Measurements from ENCODE around the gene ANKRD31. TPM values are rescaled to one million over a fixed set of nuclear protein-coding genes. Genes with fewer than 3 reads are reported as not detected.

ANKRD31 gene
- total and polyA plus RNA-seq, 11 donors, result 0.04 to 0.17 (median 0.09) TPM; not detected in 5

- Histone ChIP-seq H3K27ac (no peak overlapping the region), H3K9me3 (no peaks in the 10 kb centered on the region), H3K27me3 (no peaks in the 10 kb centered on the region), H3K4me1 (no peaks in the 10 kb centered on the region), H3K36me3 (no peaks in the 10 kb centered on the region), H3K4me3 (no peak overlapping the region)
- intact Hi-C loops (cut with DNase I), result no loop called here
- TF ChIP-seq POLR2A (IDR thresholded peaks at IDR 0.05), result no peak
- TF ChIP-seq, protein P1, sequence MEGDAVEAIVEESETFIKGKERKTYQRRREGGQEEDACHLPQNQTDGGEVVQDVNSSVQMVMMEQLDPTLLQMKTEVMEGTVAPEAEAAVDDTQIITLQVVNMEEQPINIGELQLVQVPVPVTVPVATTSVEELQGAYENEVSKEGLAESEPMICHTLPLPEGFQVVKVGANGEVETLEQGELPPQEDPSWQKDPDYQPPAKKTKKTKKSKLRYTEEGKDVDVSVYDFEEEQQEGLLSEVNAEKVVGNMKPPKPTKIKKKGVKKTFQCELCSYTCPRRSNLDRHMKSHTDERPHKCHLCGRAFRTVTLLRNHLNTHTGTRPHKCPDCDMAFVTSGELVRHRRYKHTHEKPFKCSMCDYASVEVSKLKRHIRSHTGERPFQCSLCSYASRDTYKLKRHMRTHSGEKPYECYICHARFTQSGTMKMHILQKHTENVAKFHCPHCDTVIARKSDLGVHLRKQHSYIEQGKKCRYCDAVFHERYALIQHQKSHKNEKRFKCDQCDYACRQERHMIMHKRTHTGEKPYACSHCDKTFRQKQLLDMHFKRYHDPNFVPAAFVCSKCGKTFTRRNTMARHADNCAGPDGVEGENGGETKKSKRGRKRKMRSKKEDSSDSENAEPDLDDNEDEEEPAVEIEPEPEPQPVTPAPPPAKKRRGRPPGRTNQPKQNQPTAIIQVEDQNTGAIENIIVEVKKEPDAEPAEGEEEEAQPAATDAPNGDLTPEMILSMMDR (IDR thresholded peaks at IDR 0.05), result no peak
- ATAC-seq, result no peak
- DNase-seq, result no peak
- WGBS, 4 donors, result 85 to 88% (median 85%) methylated on average over 2 of the region's 2 CpGs
Observed at GRCh38 chr5:75062925-75063531, 173.7 kb downstream of the ANKRD31 start.

- no peaks in the 10 kb centered on the region for H3K36me3 ChIP-seq
- intact Hi-C loops (cut with DNase I), result loop anchor here in 7 of 10 donors (10.0 kb wide), 4 partner anchors 175 to 375 kb away; partner anchors contain the start of genes ANKRD31 (in 5 of the 7), HEXB (in 1 of the 7) and HMGCR (in 1 of the 7)
- H3K4me1 ChIP-seq, result peaks cover 0 to 6% (median 0%) of the 10 kb centered on the region in 12 donors
- no peak overlapping the region for H3K4me3 ChIP-seq
- no peak overlapping the region for H3K27ac ChIP-seq
- 76 to 86% (median 83%) methylated on average over 4 of the region's 4 CpGs for WGBS, 4 donors
- peaks cover 0 to 2% (median 0%) of the 10 kb centered on the region in 9 donors for H3K27me3 ChIP-seq
- ATAC-seq, result no peak
- DNase-seq, result no peak
- H3K9me3 ChIP-seq, result no peaks in the 10 kb centered on the region
- TF ChIP-seq POLR2A (IDR thresholded peaks at IDR 0.05), result no peak
- TF ChIP-seq, protein P1 (IDR thresholded peaks at IDR 0.05), result no peak
Observed at GRCh38 chr5:75059912-75060545, 176.6 kb downstream of the ANKRD31 start.

GRCh38 chr5:75058986-75059535, 177.6 kb downstream of the ANKRD31 start:
- H3K4me1 ChIP-seq, result peaks cover 0 to 14% (median 5%) of the 10 kb centered on the region in 12 donors
- ATAC-seq (no peak), DNase-seq (no peak)
- H3K9me3 ChIP-seq, result no peaks in the 10 kb centered on the region
- no peaks in the 10 kb centered on the region for H3K36me3 ChIP-seq
- peaks cover 0 to 11% (median 0%) of the 10 kb centered on the region in 9 donors for H3K27me3 ChIP-seq
- intact Hi-C loops (cut with DNase I), result loop anchor here in 7 of 10 donors (10.0 kb wide), 4 partner anchors 176 to 374 kb away; partner anchors contain the start of genes ANKRD31 (in 5 of the 7), HEXB (in 1 of the 7) and HMGCR (in 1 of the 7)
- H3K4me3 ChIP-seq, result no peak overlapping the region
- H3K27ac ChIP-seq, result no peak overlapping the region
- TF ChIP-seq, protein P1 (IDR thresholded peaks at IDR 0.05), result no peak
- WGBS, 4 donors, result 85 to 88% (median 87%) methylated on average over 3 of the region's 3 CpGs

DNA sequence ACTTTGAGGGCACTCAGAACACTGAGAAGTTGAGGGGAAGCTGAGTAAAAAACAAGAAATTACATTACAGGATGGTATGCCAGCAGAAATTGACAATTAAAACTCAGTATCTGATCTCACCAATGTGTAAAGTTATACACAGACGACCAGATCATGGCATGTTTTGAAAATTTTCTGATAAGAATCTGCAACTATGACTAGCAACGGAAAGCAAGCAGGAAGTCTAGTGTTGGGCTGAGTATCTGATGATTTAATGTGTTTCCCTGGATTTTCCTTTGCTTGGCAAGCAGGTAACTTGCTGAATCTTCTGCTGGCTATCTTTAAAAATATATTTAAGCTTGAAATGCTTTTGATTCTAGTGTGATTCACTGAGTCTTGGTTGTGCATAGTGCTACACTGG, 179.1 kb downstream of the ANKRD31 start:
- Histone ChIP-seq H3K36me3 (no peaks in the 10 kb centered on the region), H3K9me3 (no peaks in the 10 kb centered on the region), H3K27ac (no peak overlapping the region), H3K27me3 (peaks cover 0 to 14% (median 0%) of the 10 kb centered on the region in 9 donors), H3K4me3 (no peak overlapping the region), H3K4me1 (peaks cover 0 to 18% (median 5%) of the 10 kb centered on the region in 12 donors)
- no peak for DNase-seq
- ATAC-seq, result no peak
- no peak for TF ChIP-seq POLR2A (IDR thresholded peaks at IDR 0.05)
- TF ChIP-seq, protein P1 (IDR thresholded peaks at IDR 0.05), result no peak
- intact Hi-C loops (cut with DNase I), result loop anchor here in 7 of 10 donors (10.0 kb wide), 4 partner anchors 177 to 373 kb away; partner anchors contain the start of genes ANKRD31 (in 5 of the 7), HEXB (in 1 of the 7) and HMGCR (in 1 of the 7)
- WGBS, 4 donors, result 32 to 57% (median 44%) methylated on average over 2 of the region's 2 CpGs
